Naive thymus-derived CD4-positive, alpha-beta T cell (primary cell): ENCODE data around the gene ZNF236. TPM values are rescaled to one million over a fixed set of nuclear protein-coding genes. Genes with fewer than 3 reads are reported as not detected.
A peak's percentile ranks its signal among the peaks of the same experiment; 100 is the strongest.
"Not testable (repeated sequence)": the region's sequence is repeated elsewhere in the genome, so short reads cannot be mapped to it uniquely, and the experiment has no call there.

ENCODE experiments used
- ATAC-seq: fragments of 150-1000 bp; cut with Tn5 transposase; 2 replicates; pipeline ENCODE4 v1.10.0; 2021; ENCODE audit warnings: mild to moderate bottlenecking, moderate library complexity
- CTCF ChIA-PET: fragments of 350-600 bp; sonication (Branson Sonifier 250); formaldehyde crosslinking; loops from one replicate; lab custom pipeline; 2021; ENCODE audit warnings: antibody characterized with exemption; lab: Charles Lee
- POLR2A ChIA-PET: fragments of 350-600 bp; sonication (Branson Sonifier 250); formaldehyde crosslinking; loops from one replicate; lab custom pipeline; 2021; ENCODE audit warnings: antibody characterized with exemption, inconsistent platforms; lab: Charles Lee
- DNase-seq, 9 donors: peaks; one replicate each; pipeline versions ENCODE4 v3.0.0 to v3.0.0-alpha.2; 2020 to 2022; ENCODE audit warnings: mixed read lengths in 1 of 9
- H3K27ac ChIP-seq: one replicate; pipeline ENCODE4 v1.7.0; 2013; ENCODE audit warnings: mild to moderate bottlenecking, low read depth, low read length, moderate library complexity
- H3K27me3 ChIP-seq, 2 donors: one replicate each; pipeline ENCODE4 v1.7.0; 2013; ENCODE audit warnings: low read length in 2 of 2, mild to moderate bottlenecking in 2 of 2, moderate library complexity in 2 of 2; ENCODE audit not compliant: control insufficient read depth in 2 of 2, insufficient read depth in 2 of 2
- H3K36me3 ChIP-seq, 3 experiments: 1 replicate in 2 of 3; 2 replicates in 1 of 3; pipeline ENCODE4 v1.7.0; 2013; ENCODE audit warnings: low read length in 3 of 3, mild to moderate bottlenecking in 3 of 3, moderate library complexity in 1 of 3; ENCODE audit not compliant: insufficient read depth in 3 of 3, control insufficient read depth in 2 of 3
- H3K4me1 ChIP-seq, 2 donors: one replicate each; pipeline ENCODE4 v1.7.0; 2013; ENCODE audit warnings: low read length in 2 of 2, mild to moderate bottlenecking in 2 of 2, moderate library complexity in 1 of 2; ENCODE audit not compliant: control insufficient read depth in 2 of 2, insufficient read depth in 2 of 2
- H3K4me3 ChIP-seq: 2 replicates; pipeline ENCODE4 v1.7.0; 2013; ENCODE audit warnings: mild to moderate bottlenecking, low read length
- H3K9me3 ChIP-seq, 3 experiments: 1 replicate in 2 of 3; 2 replicates in 1 of 3; pipeline ENCODE4 v1.7.0; 2013; ENCODE audit warnings: low read length in 3 of 3; ENCODE audit not compliant: control insufficient read depth in 2 of 3
- H3K27ac Mint-ChIP-seq, 9 donors: one replicate each; pipeline ENCODE4 v1.8.0; 2020 to 2022; ENCODE audit warnings: mixed read lengths in 9 of 9, mild to moderate bottlenecking in 8 of 9, moderate library complexity in 5 of 9, inconsistent platforms in 2 of 9
- H3K27me3 Mint-ChIP-seq, 5 donors: one replicate each; pipeline ENCODE4 v1.8.0; 2021 to 2022; ENCODE audit warnings: mixed read lengths in 5 of 5, mild to moderate bottlenecking in 1 of 5
- H3K36me3 Mint-ChIP-seq, 5 donors: one replicate each; pipeline ENCODE4 v1.8.0; 2020 to 2022; ENCODE audit warnings: mixed read lengths in 5 of 5, mild to moderate bottlenecking in 3 of 5, inconsistent platforms in 1 of 5
- H3K4me1 Mint-ChIP-seq, 7 donors: one replicate each; pipeline ENCODE4 v1.8.0; 2020 to 2022; ENCODE audit warnings: mixed read lengths in 7 of 7, mild to moderate bottlenecking in 3 of 7, inconsistent platforms in 1 of 7
- H3K4me3 Mint-ChIP-seq, 10 donors: one replicate each; pipeline ENCODE4 v1.8.0; 2020 to 2022; ENCODE audit warnings: mild to moderate bottlenecking in 10 of 10, mixed read lengths in 10 of 10, moderate library complexity in 6 of 10, inconsistent platforms in 2 of 10
- H3K9me3 Mint-ChIP-seq, 11 donors: one replicate each; pipeline ENCODE4 v1.8.0; 2020 to 2022; ENCODE audit warnings: mixed read lengths in 11 of 11, mild to moderate bottlenecking in 4 of 11, inconsistent platforms in 1 of 11, moderate library complexity in 1 of 11
- intact Hi-C, 2 donors: fragments of 100-400 bp; cut with micrococcal nuclease; formaldehyde crosslinking; loops; one replicate each; pipeline ENCODE4 v1.15.1; 2023
- polyA plus RNA-seq, 2 donors: library from polyadenylated mRNA; unstranded; fragments of 300-500 nt; fragmentation: Illumina TruSeq; gene quantifications; one replicate each; pipeline ENCODE4 v1.2.3, GENCODE V29; 2021
- total RNA-seq, 6 experiments: library from RNA in 5 of 6; stranded (reverse) in 5 of 6; gene quantifications; 1 replicate in 5 of 6; 2 replicates in 1 of 6; pipeline ENCODE4 v1.2.3 and lab custom pipeline; 2021 to 2026

ZNF236 gene
- total and polyA plus RNA-seq, 7 experiments from 2014 or later = 5.7 to 34.5 (median 28.6) TPM

- H3K9me3 Mint-ChIP-seq, DNase-seq, H3K4me3 ChIP-seq, intact Hi-C loops, H3K4me3 Mint-ChIP-seq, H3K27me3 Mint-ChIP-seq, H3K4me1 ChIP-seq, H3K27ac ChIP-seq, ATAC-seq, H3K9me3 ChIP-seq, H3K27ac Mint-ChIP-seq, H3K27me3 ChIP-seq: not testable (repeated sequence)
- H3K36me3 ChIP-seq = peaks cover 0 to 11% (median 0%) of the 10 kb centered on the region in 3 experiments
- ChIA-PET CTCF (interaction anchor here (1.5 kb wide), 1 partner anchor 65 kb away, joined by 3 read pairs; no protein-coding TSS in a partner anchor), POLR2A (interaction anchor here (0.6 kb wide), 2 partner anchors 13 to 262 kb away, joined by 3 to 4 read pairs; no protein-coding TSS in a partner anchor)
- Mint-ChIP-seq H3K36me3 (peaks cover 0 to 34% (median 28%) of the 10 kb centered on the region in 5 donors), H3K4me1 (peaks cover 16 to 43% (median 31%) of the 10 kb centered on the region in 7 donors)
These were observed 144.9 kb downstream of the ZNF236 start for GRCh38 chr18:76967299-76967698.

GRCh38 chr18:76967721-76968472 is 145.5 kb downstream of the ZNF236 start:
- CTCF ChIA-PET = interaction anchor here (1.5 kb wide), 1 partner anchor 64 kb away, joined by 3 read pairs; no protein-coding TSS in a partner anchor
- Mint-ChIP-seq H3K27ac (no peak overlapping the region), H3K36me3 (peaks cover 0 to 28% (median 22%) of the 10 kb centered on the region in 5 donors), H3K9me3 (peaks cover 0 to 2% (median 0%) of the 10 kb centered on the region in 11 donors), H3K4me3 (no peak overlapping the region), H3K27me3 (no peaks in the 10 kb centered on the region), H3K4me1 (peaks cover 16 to 39% (median 25%) of the 10 kb centered on the region in 7 donors)
- H3K9me3 ChIP-seq = no peaks in the 10 kb centered on the region
- intact Hi-C loops = no loop called here
- no peak overlapping the region for H3K27ac ChIP-seq
- ATAC-seq = no peak
- DNase-seq = no peak
- POLR2A ChIA-PET = interaction anchor here (0.6 kb wide), 2 partner anchors 14 to 261 kb away, joined by 3 to 4 read pairs; no protein-coding TSS in a partner anchor
- H3K36me3 ChIP-seq = peaks cover 0 to 11% (median 0%) of the 10 kb centered on the region in 3 experiments
- H3K4me3 ChIP-seq = no peak overlapping the region
- H3K27me3 ChIP-seq = no peaks in the 10 kb centered on the region
- H3K4me1 ChIP-seq = peaks cover 0 to 2% of the 10 kb centered on the region in 2 donors

GRCh38 chr18:76970770-76971559 is 148.6 kb downstream of the ZNF236 start:
- no peak for DNase-seq
- Mint-ChIP-seq H3K36me3 (peaks cover 0 to 10% (median 4%) of the 10 kb centered on the region in 5 donors), H3K9me3 (no peaks in the 10 kb centered on the region), H3K4me1 (peaks cover 0 to 14% (median 5%) of the 10 kb centered on the region in 7 donors), H3K27me3 (no peaks in the 10 kb centered on the region), H3K4me3 (no peak overlapping the region), H3K27ac (peak overlapping the region in 5 of 9 donors; percentile 8 to 24 (median 21))
- Histone ChIP-seq H3K4me3 (no peak overlapping the region), H3K4me1 (peaks cover 0 to 2% of the 10 kb centered on the region in 2 donors), H3K9me3 (no peaks in the 10 kb centered on the region), H3K27ac (no peak overlapping the region), H3K27me3 (no peaks in the 10 kb centered on the region), H3K36me3 (peaks cover 0 to 6% (median 0%) of the 10 kb centered on the region in 3 experiments)
- no peak for ATAC-seq
- POLR2A ChIA-PET = no interaction called here
- CTCF ChIA-PET = no interaction called here
- intact Hi-C loops = no loop called here

- ChIA-PET POLR2A (interaction anchor here (0.5 kb wide), 1 partner anchor 1746 kb away, joined by 3 read pairs; no protein-coding TSS in a partner anchor), CTCF (interaction anchor here (0.6 kb wide), 1 partner anchor 8 kb away, joined by 3 read pairs; no protein-coding TSS in a partner anchor)
- Histone ChIP-seq H3K9me3 (no peaks in the 10 kb centered on the region), H3K36me3 (peaks cover 0 to 6% (median 0%) of the 10 kb centered on the region in 3 experiments), H3K27ac (no peak overlapping the region), H3K4me1 (peaks cover 0 to 2% of the 10 kb centered on the region in 2 donors), H3K27me3 (no peaks in the 10 kb centered on the region), H3K4me3 (no peak overlapping the region)
- H3K4me3 Mint-ChIP-seq = no peak overlapping the region
- ATAC-seq = no peak
- intact Hi-C loops = no loop called here
- peak overlapping the region in 1 of 9 donors; percentile 8 for H3K27ac Mint-ChIP-seq
- DNase-seq = no peak
- no peaks in the 10 kb centered on the region for H3K9me3 Mint-ChIP-seq
- H3K4me1 Mint-ChIP-seq = peaks cover 0 to 14% (median 5%) of the 10 kb centered on the region in 7 donors
- H3K27me3 Mint-ChIP-seq = no peaks in the 10 kb centered on the region
- peaks cover 0 to 10% (median 4%) of the 10 kb centered on the region in 5 donors for H3K36me3 Mint-ChIP-seq
These were observed 149.9 kb downstream of the ZNF236 start for GRCh38 chr18:76972241-76972640.

GRCh38 chr18:76972846-76973519 is 150.6 kb downstream of the ZNF236 start:
- no peak for ATAC-seq
- ChIA-PET CTCF (no interaction called here), POLR2A (interaction anchor here (0.5 kb wide), 1 partner anchor 1747 kb away, joined by 3 read pairs; no protein-coding TSS in a partner anchor)
- Mint-ChIP-seq H3K4me3 (no peak overlapping the region), H3K36me3 (peaks cover 0 to 10% (median 4%) of the 10 kb centered on the region in 5 donors), H3K9me3 (no peaks in the 10 kb centered on the region), H3K27ac (peak overlapping the region in 1 of 9 donors; percentile 3), H3K27me3 (no peaks in the 10 kb centered on the region), H3K4me1 (peaks cover 0 to 14% (median 5%) of the 10 kb centered on the region in 7 donors)
- Histone ChIP-seq H3K27me3 (no peaks in the 10 kb centered on the region), H3K9me3 (no peaks in the 10 kb centered on the region), H3K36me3 (peaks cover 0 to 6% (median 0%) of the 10 kb centered on the region in 3 experiments), H3K4me1 (peaks cover 0 to 2% of the 10 kb centered on the region in 2 donors), H3K27ac (no peak overlapping the region), H3K4me3 (no peak overlapping the region)
- DNase-seq = no peak
- intact Hi-C loops = no loop called here
